ENCODE measurements around the gene SLC38A1.

SLC38A1 gene

GRCh38 chr12:46237371-46238045, 31.3 kb downstream of the SLC38A1 start:
- DNase-seq (ENCODE audit: low read depth, low spot score): no peak
- no peak overlapping the region for H3K27ac ChIP-seq

GRCh38 chr12:46234000-46234399, 34.8 kb downstream of the SLC38A1 start:
- H3K27ac ChIP-seq: no peak overlapping the region
- no peak for DNase-seq (ENCODE audit: low read depth, low spot score)

- no peak overlapping the region for H3K27ac ChIP-seq
- no peak for DNase-seq (ENCODE audit: low read depth, low spot score)
Observed at GRCh38 chr12:46233423-46233822, 35.4 kb downstream of the SLC38A1 start.

GRCh38 chr12:46230983-46231382, 37.9 kb downstream of the SLC38A1 start:
- no peak overlapping the region for H3K27ac ChIP-seq
- DNase-seq (ENCODE audit: low read depth, low spot score): no peak

GRCh38 chr12:46230306-46230705, 38.5 kb downstream of the SLC38A1 start:
- no peak overlapping the region for H3K27ac ChIP-seq
- DNase-seq (ENCODE audit: low read depth, low spot score): no peak

GRCh38 chr12:46227616-46228015, 41.2 kb downstream of the SLC38A1 start:
- no peak overlapping the region for H3K27ac ChIP-seq
- no peak for DNase-seq (ENCODE audit: low read depth, low spot score)

GRCh38 chr12:46224386-46224785, 44.5 kb downstream of the SLC38A1 start:
- no peak for DNase-seq (ENCODE audit: low read depth, low spot score)
- H3K27ac ChIP-seq: no peak overlapping the region

- peak overlapping the region; percentile 62 for H3K27ac ChIP-seq
- DNase-seq (ENCODE audit: low read depth, low spot score): no peak
Observed at GRCh38 chr12:46223047-46223446, 45.8 kb downstream of the SLC38A1 start.

- peak overlapping the region; percentile 62 for H3K27ac ChIP-seq
- no peak for DNase-seq (ENCODE audit: low read depth, low spot score)
Observed at GRCh38 chr12:46222636-46223035, 46.2 kb downstream of the SLC38A1 start.

- DNase-seq (ENCODE audit: low read depth, low spot score): no peak
- H3K27ac ChIP-seq: peak overlapping the region; percentile 62
Observed at GRCh38 chr12:46221255-46222128, 47.4 kb downstream of the SLC38A1 start.

- H3K27ac ChIP-seq: peak overlapping the region; percentile 62
- peak; percentile 51 for DNase-seq (ENCODE audit: low read depth, low spot score)
Observed at GRCh38 chr12:46219877-46220655, 48.8 kb downstream of the SLC38A1 start.

- no peak for DNase-seq (ENCODE audit: low read depth, low spot score)
- peak overlapping the region; percentile 62 for H3K27ac ChIP-seq
Observed at GRCh38 chr12:46219132-46219876, 49.5 kb downstream of the SLC38A1 start.

GRCh38 chr12:46218322-46219095, 50.3 kb downstream of the SLC38A1 start:
- DNase-seq (ENCODE audit: low read depth, low spot score): peak; percentile 16
- H3K27ac ChIP-seq: peak overlapping the region; percentile 62

GRCh38 chr12:46217541-46218321, 51.1 kb downstream of the SLC38A1 start:
- no peak for DNase-seq (ENCODE audit: low read depth, low spot score)

GRCh38 chr12:46214668-46215436, 54.0 kb downstream of the SLC38A1 start:
- no peak overlapping the region for H3K27ac ChIP-seq
- no peak for DNase-seq (ENCODE audit: low read depth, low spot score)

More at GRCh38 chr12:46217541-46218321, 51.1 kb downstream of the SLC38A1 start:
- H3K27ac ChIP-seq: no peak overlapping the region

- DNase-seq (ENCODE audit: low read depth, low spot score): no peak
- H3K27ac ChIP-seq: no peak overlapping the region
Observed at GRCh38 chr12:46212108-46212982, 56.5 kb downstream of the SLC38A1 start.

Data from epithelial cell of prostate (primary cell).